Fibroblast of the aortic adventitia (primary cell): Measurements from ENCODE around the gene AFTPH. TPM values are rescaled to one million over a fixed set of nuclear protein-coding genes. Genes with fewer than 3 reads are reported as not detected.

ENCODE experiments used
- DNase-seq: peaks from one replicate; pipeline ENCODE4 v3.0.0-alpha.2; 2010; ENCODE audit warnings: low read depth
- H3K4me3 ChIP-seq: 2 replicates; pipeline ENCODE4 v1.5.1; 2011; ENCODE audit warnings: low read depth, mild to moderate bottlenecking, control low read depth, low read length, moderate library complexity
- total RNA-seq: library from RNA; depleted of rRNA; stranded (reverse); fragments of >200 nt; gene quantifications from 2 replicates; pipeline ENCODE4 v1.2.3, GENCODE V29; 2012; ENCODE audit warnings: low replicate concordance
- TF ChIP-seq, protein P1 (sequence below): IDR thresholded peaks from 2 replicates; pipeline ENCODE4 v1.5.1; 2011; ENCODE audit warnings: mild to moderate bottlenecking, low read length, control low read depth, inconsistent platforms; ENCODE audit not compliant: insufficient read depth

The AFTPH gene, protein sequence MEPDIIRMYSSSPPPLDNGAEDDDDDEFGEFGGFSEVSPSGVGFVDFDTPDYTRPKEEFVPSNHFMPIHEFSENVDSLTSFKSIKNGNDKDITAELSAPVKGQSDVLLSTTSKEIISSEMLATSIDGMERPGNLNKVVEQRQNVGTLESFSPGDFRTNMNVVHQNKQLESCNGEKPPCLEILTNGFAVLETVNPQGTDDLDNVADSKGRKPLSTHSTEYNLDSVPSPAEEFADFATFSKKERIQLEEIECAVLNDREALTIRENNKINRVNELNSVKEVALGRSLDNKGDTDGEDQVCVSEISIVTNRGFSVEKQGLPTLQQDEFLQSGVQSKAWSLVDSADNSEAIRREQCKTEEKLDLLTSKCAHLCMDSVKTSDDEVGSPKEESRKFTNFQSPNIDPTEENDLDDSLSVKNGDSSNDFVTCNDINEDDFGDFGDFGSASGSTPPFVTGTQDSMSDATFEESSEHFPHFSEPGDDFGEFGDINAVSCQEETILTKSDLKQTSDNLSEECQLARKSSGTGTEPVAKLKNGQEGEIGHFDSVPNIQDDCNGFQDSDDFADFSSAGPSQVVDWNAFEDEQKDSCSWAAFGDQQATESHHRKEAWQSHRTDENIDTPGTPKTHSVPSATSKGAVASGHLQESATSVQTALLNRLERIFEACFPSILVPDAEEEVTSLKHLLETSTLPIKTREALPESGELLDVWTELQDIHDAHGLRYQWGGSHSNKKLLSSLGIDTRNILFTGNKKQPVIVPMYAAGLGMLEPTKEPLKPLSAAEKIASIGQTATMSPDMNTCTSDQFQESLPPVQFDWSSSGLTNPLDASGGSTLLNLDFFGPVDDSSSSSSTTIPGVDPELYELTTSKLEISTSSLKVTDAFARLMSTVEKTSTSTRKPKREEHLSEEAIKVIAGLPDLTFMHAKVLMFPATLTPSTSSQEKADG
- total RNA-seq = 23.6 and 29.8 TPM in 2 replicates

DNA sequence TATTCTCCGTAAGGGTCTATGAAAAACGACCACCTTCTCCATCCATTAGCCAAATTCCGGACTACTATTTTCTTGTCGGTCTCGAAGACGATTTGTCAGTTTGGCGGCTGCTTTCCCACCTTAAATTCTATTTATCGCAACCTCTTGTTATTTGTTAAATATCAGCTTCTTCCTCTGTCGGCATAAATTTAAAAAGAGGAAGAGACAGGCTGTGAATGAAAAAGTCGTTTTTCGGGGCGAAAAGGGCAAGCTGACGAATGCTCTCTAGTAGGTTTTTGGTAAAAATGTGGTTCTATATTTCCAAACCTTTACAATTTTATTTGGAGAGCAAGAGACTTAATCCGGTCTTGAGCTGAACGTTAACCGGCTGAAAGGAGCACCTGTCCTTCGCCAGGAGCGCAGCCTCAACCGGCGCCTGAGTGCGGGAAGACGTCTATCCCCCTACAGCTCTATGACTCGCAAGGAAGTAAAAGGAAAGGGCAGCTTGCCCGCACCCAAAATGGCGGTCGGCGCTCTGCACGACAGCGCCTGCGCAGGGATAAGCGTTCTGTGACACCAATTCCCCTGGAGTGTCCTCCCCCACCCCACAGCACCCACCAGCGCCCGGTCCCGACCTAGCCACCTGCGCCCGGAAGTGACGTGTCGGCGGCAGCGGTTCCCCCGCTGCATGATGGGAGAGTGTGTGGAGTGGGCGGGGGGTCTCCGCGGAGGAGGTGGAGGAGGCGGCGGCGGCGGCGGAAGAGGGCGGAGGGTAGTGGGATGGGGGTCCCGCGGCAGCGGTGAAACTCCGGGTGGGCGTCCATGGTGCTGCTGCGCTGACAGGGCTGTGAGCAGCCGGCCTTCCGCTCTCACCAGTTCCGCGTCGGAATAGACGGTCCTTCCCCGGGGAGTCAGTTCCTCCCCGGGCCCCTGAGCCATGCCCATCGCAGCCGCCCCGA is at the start of gene AFTPH:
Gene AFTPH (plus strand): TSS at position 663 of the 938 bp plus-strand sequence. CDS start 27,147 bp downstream, outside the sequence.
- DNase-seq = peak; percentile 98
- H3K4me3 ChIP-seq = peak within 1 kb of the TSS; percentile 90
- TF ChIP-seq, protein P1, sequence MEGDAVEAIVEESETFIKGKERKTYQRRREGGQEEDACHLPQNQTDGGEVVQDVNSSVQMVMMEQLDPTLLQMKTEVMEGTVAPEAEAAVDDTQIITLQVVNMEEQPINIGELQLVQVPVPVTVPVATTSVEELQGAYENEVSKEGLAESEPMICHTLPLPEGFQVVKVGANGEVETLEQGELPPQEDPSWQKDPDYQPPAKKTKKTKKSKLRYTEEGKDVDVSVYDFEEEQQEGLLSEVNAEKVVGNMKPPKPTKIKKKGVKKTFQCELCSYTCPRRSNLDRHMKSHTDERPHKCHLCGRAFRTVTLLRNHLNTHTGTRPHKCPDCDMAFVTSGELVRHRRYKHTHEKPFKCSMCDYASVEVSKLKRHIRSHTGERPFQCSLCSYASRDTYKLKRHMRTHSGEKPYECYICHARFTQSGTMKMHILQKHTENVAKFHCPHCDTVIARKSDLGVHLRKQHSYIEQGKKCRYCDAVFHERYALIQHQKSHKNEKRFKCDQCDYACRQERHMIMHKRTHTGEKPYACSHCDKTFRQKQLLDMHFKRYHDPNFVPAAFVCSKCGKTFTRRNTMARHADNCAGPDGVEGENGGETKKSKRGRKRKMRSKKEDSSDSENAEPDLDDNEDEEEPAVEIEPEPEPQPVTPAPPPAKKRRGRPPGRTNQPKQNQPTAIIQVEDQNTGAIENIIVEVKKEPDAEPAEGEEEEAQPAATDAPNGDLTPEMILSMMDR = no peak

DNA sequence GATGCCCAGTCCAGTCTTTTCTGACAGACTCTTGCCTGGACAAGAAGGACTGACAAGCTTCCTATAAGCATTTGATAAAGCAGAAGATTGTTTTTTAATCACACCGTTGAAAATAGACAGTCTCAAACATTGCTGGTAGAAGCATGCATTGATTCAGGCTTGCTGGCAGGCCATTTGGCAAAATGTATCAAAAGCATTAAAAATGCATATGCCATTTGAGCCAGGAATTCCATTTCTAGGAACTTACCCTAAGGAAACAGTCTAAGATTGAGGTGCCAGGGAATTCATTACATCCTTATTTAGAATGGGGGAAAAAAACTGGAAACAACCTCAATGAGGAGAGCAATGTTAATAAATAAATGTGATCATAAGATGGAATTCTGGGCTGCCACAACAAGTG is 49.5 kb upstream of the AFTPH start:
- no peak for DNase-seq
- no peak overlapping the region for H3K4me3 ChIP-seq
- TF ChIP-seq, protein P1 = no peak

DNA sequence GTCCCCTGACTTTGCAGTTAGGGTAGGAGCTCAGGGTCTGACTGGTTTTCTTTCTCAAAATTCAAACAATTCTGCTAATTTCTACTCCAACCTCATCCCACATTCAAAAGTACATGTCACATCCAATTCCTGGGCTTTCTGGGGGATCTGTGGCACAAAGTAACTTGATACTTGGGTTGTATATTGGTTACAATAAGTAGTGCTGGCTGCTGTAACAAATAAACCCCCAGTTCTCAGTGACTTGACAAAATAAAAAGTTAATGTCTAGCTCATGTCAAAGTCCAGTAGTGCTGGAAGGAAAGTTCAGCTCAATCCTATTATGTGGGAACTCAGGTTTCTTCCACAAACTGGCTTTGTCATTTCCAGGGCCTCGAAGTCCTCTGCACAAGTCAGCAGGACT is 47.1 kb upstream of the AFTPH start:
- TF ChIP-seq, protein P1 = no peak
- DNase-seq = no peak

DNA sequence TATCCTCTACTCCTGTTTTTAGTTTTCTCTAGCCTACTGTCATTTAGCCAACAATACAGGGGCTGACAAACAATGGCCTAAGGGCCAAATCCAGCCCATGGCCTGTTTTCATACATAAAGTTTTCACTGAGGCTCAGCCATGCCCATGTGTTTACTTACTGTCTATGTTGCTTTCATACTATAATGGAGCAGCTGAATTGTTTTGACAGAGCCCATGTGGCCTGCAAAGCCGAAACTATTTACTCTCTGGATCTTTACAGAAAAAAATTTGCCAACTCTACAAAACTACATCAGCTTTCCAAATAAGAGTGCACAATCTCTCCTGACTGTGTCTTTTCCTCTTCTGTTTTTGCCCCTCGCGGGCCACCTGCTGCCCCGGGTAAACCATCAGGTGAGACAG is 46.1 kb upstream of the AFTPH start:
- no peak for DNase-seq
- TF ChIP-seq, protein P1 = no peak
- no peak overlapping the region for H3K4me3 ChIP-seq

More for the DNA sequence above, 47.1 kb upstream of the AFTPH start:
- no peak overlapping the region for H3K4me3 ChIP-seq

DNA sequence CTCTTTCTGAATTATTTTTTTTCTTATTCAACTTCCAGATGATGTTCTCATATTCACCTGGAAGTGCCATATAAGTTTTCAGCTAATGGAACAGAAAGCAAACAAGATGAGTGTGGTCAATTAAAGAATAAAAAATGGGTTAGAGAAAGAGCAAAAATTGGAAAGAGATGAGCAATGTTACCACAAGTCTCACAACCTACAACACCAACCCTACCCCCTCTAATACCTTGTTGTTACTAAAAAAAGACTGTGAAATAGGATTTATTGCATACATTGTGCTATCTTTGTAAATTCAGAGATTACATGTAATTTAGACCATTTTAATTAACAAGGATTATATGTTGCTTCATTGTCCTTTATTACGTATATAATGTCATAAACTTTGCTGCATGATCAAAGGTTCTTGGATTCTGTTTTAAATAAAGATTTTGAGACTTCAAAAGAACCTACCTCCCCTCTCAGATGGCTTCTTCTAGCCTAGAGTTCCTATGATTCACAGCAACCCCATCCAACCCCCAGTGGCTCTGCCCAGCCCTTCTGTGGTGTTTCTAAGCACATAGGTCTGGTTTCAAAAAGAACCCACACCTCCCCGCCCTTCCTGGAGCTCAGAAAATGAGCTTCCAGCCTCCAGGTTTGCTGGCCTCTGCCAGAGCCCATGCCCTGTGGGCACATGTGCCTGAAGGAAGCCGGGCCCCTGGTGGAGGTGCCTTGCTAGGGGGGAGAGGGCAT is 45.5 kb upstream of the AFTPH start:
- H3K4me3 ChIP-seq = no peak overlapping the region
- TF ChIP-seq, protein P1 = no peak
- no peak for DNase-seq
